ENCODE measurements around the gene PPP2R2D.

Gene PPP2R2D

GRCh38 chr10:132003282-132003924 lies 102.6 kb downstream of the PPP2R2D start:
- DNase-seq: no peak

GRCh38 chr10:132004052-132004451 lies 103.2 kb downstream of the PPP2R2D start:
- no peak for DNase-seq

- DNase-seq: no peak
Observed at GRCh38 chr10:132005147-132005546, 104.3 kb downstream of the PPP2R2D start.

GRCh38 chr10:132006966-132007365 lies 106.2 kb downstream of the PPP2R2D start:
- DNase-seq: no peak

- DNase-seq: no peak
Observed at GRCh38 chr10:132007681-132008080, 106.9 kb downstream of the PPP2R2D start.
